Upper lobe of left lung (tissue), 4 donors: ENCODE results near the gene SLC5A12.

Experiments used
- POLR2A ChIP-seq, 4 donors: fragments of 450-650 bp; IDR thresholded peaks; one replicate each; pipeline ENCODE4 v1.5.1; 2016 to 2017; ENCODE audit warnings: antibody characterized with exemption in 4 of 4, mild to moderate bottlenecking in 2 of 4
- POLR2AphosphoS5 ChIP-seq, 2 donors: sonication (generic); formaldehyde crosslinking; IDR thresholded peaks; one replicate each; pipeline ENCODE4 v1.5.1; 2017; ENCODE audit warnings: antibody characterized with exemption in 2 of 2
- TF ChIP-seq, protein P1 (sequence below), 6 experiments: fragments of 450-650 bp in 4 of 6; fragments of 200-600 bp in 2 of 6; sonication (generic) in 2 of 6; IDR thresholded peaks; one replicate each; pipeline ENCODE4 v1.5.1; 2016 to 2019; ENCODE audit warnings: antibody characterized with exemption in 6 of 6

DNA sequence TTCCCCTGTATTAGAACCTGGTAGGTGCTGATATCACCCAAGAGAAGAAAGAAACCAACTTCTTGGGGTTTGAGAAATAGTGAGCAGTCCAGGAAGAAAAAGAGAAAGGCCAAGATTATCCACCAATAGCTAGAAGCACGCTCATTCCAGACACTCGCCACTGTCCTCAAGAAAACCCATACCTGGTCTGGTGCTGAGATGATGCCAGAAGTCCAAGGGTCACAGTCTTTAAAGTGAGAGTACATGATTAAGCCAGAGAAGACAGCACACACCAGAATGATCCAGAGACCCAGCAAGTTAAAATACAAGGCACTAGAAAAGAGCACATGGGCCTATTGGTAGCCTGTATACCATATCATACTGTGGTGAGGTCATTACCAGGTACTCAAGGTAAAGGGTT lies 23.6 kb downstream of the SLC5A12 start:
- TF ChIP-seq, protein P1, sequence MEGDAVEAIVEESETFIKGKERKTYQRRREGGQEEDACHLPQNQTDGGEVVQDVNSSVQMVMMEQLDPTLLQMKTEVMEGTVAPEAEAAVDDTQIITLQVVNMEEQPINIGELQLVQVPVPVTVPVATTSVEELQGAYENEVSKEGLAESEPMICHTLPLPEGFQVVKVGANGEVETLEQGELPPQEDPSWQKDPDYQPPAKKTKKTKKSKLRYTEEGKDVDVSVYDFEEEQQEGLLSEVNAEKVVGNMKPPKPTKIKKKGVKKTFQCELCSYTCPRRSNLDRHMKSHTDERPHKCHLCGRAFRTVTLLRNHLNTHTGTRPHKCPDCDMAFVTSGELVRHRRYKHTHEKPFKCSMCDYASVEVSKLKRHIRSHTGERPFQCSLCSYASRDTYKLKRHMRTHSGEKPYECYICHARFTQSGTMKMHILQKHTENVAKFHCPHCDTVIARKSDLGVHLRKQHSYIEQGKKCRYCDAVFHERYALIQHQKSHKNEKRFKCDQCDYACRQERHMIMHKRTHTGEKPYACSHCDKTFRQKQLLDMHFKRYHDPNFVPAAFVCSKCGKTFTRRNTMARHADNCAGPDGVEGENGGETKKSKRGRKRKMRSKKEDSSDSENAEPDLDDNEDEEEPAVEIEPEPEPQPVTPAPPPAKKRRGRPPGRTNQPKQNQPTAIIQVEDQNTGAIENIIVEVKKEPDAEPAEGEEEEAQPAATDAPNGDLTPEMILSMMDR (IDR thresholded peaks at IDR 0.05): no peak
- TF ChIP-seq POLR2A (IDR thresholded peaks at IDR 0.05) (no peak), POLR2AphosphoS5 (IDR thresholded peaks at IDR 0.05) (no peak)
